HG03457 (cell line): Measurements from ENCODE around the gene HSD17B12.
"Not testable (repeated sequence)": the region's sequence is repeated elsewhere in the genome, so short reads cannot be mapped to it uniquely, and the experiment has no call there.

Experiments used
- ATAC-seq: cut with Tn5 transposase; IDR thresholded peaks from one replicate; pipeline ENCODE4 v1.9.1; 2021; ENCODE audit warnings: moderate number of reproducible peaks; ENCODE audit not compliant: unreplicated experiment

HSD17B12 gene

GRCh38 chr11:43680521-43681400 lies at the start of gene HSD17B12:
Gene HSD17B12, plus strand, starts transcription at chr11:43680738. Its CDS starts 90 bp downstream, at chr11:43680828.
- peak; percentile 98 for ATAC-seq

GRCh38 chr11:43631732-43632131 lies 48.8 kb upstream of the HSD17B12 start:
- no peak for ATAC-seq

- ATAC-seq: no peak
Observed at GRCh38 chr11:43632181-43632580, 48.4 kb upstream of the HSD17B12 start.

- no peak for ATAC-seq
Observed at GRCh38 chr11:43638717-43639116, 41.8 kb upstream of the HSD17B12 start.

- ATAC-seq: no peak
Observed at GRCh38 chr11:43639224-43639623, 41.3 kb upstream of the HSD17B12 start.

- no peak for ATAC-seq
Observed at GRCh38 chr11:43639920-43640319, 40.6 kb upstream of the HSD17B12 start.

GRCh38 chr11:43643898-43644620 lies 36.5 kb upstream of the HSD17B12 start:
- ATAC-seq: peak; percentile 97

- peak; percentile 4 for ATAC-seq
Observed at GRCh38 chr11:43644621-43645299, 35.8 kb upstream of the HSD17B12 start.

GRCh38 chr11:43646767-43647166 lies 33.8 kb upstream of the HSD17B12 start:
- no peak for ATAC-seq

- ATAC-seq: no peak
Observed at GRCh38 chr11:43648888-43649287, 31.6 kb upstream of the HSD17B12 start.

GRCh38 chr11:43649501-43649900 lies 31.0 kb upstream of the HSD17B12 start:
- ATAC-seq: no peak

GRCh38 chr11:43649921-43650320 lies 30.6 kb upstream of the HSD17B12 start:
- ATAC-seq: no peak

GRCh38 chr11:43663018-43663417 lies 17.5 kb upstream of the HSD17B12 start:
- not testable (repeated sequence) for ATAC-seq

GRCh38 chr11:43664295-43664694 lies 16.2 kb upstream of the HSD17B12 start:
- ATAC-seq: no peak

GRCh38 chr11:43671284-43671683 lies 9.3 kb upstream of the HSD17B12 start:
- ATAC-seq: not testable (repeated sequence)

GRCh38 chr11:43674560-43674959 lies 6.0 kb upstream of the HSD17B12 start:
- no peak for ATAC-seq

GRCh38 chr11:43676933-43677332 lies 3.6 kb upstream of the HSD17B12 start:
- no peak for ATAC-seq

GRCh38 chr11:43681401-43681942 lies 934 bp downstream of the HSD17B12 start:
- no peak for ATAC-seq

GRCh38 chr11:43682081-43682480 lies 1.5 kb downstream of the HSD17B12 start:
- not testable (repeated sequence) for ATAC-seq

- no peak for ATAC-seq
Observed at GRCh38 chr11:43685440-43685839, 4.9 kb downstream of the HSD17B12 start.

- no peak for ATAC-seq
Observed at GRCh38 chr11:43686207-43686606, 5.7 kb downstream of the HSD17B12 start.
